Measurements from ENCODE around the gene ANXA6.
A peak's percentile ranks its signal among the peaks of the same experiment; 100 is the strongest.

The ANXA6 gene

DNA sequence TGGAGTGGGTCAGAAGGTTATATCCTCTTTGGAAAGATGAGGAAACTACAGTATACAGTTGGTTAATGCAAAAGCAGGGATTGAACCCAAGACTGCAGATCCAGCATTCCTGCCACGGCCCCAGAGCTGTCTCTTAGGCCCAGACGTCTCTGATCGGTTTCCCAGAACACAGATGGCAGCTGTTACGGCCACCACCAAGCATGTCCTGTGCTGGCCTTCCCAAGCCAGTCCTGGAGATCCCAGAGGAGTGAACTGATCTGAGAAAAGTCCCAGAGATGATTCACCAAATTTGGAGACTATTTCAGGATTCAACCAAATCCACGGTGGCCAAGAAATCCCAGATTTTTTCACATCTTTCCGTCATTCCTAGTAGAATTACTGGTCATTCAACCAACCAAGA is 96.8 kb downstream of the ANXA6 start:
- no peak for DNase-seq

DNA sequence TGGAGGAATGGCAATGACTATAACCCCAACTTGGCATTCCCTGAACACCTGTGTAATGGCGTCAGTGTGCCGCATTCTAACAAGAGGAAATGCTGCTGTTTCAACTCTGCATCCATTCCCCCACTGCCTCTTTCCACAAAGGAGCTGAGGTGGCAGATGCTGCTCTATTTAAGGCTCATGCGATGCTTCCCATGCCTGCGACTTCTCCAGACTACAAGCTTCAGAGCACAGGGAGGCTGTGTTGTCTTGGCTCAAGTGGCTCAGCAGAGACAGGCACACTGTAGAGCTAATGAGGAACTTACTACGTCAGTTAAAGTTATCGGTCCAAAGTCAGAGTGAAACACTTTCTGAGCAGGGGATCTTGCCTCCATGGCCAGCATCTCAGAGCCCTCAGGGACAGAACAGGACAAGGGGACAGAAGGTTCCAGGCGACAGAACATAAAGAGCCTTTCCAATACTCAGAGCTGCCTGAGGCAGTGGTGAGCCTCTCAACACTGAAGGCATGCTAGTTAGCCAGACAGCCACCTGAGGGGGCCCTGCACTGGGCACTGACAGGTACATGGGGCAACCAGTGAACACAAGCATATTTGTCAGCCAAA is 98.6 kb downstream of the ANXA6 start:
- no peak for DNase-seq

DNA sequence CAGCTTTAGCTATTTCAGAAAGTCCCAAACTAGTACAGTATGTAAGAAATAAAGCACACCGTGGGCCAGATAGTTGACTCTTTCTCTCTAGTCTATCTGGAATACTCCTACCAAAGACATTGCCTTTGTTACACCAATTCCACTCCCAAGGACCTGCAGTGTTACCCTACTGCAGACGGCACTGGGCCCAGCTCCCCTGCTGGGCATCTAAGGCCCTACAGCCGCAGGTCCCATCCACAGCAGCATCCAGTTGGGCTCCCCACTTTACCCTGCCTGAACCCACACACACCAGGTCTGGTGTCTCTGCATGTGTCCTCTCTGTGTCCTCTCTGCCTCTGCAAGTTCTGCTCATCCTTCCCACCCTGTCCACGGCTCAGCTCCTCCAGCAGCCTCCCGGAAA is 99.3 kb downstream of the ANXA6 start:
- DNase-seq = no peak

DNA sequence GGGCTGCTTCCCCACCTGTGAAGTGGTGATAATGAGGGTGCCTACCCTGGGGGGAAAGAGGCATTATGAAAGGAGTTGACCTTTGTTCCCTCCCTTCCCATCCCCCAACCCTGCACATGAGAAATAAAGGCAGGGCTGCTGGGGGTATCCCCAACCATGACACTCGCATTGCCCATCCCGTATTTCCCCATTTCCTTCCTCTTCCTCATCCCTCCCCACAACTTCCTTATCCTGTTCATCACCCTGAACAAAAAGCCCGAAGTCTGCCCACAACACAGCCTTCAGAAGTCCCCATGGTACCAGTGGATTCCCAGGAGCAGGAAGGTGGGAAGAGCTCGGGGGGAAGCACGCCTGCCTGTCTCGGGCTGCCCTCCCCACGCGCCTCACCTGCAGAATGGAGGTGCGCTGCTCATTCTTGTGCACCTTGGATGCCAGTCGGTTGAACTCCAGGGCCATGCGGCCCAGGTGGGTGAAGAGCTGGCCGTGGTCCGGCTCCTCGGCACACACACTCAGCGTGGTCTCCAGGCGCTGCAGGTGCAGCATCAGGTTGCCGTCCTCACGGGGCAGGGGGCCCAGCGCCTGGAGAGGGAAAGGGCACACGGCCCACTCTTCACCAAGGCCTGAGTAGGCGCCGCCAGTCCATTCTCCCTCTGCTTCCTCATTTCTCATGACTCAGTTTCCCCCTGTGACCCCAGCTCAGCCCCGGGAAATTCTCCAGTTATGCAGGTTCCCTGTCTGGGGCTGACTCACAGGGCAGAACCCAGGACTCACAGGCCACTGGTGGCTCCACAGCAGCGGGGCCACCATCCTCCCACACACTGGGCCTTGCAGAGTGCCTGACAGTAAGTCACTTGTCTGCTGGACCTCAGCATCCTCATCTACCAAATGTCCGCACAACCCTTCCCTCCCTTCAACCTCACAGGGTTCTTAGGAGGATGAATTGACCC is 100.9 kb downstream of the ANXA6 start:
- no peak for DNase-seq

DNA sequence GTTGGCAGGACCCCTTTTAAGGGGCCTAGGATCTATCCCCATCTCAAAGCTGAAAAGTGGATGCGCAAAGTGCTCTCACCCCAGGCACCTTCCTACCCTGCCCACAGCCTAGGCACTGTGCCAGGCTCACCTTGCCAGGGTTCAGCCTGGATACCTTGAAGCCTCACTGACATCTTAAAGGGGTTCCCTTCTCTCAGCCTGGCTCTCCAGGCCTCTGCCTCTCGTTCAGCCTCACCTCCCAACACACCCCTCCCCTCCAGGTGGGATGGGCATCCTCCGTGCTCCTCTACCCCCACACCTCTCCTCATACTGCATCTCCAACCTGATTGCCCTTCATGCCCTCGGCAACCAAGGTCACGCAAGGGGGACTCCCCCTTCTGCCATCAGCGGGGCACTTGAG is 102.2 kb downstream of the ANXA6 start:
- no peak for DNase-seq

DNA sequence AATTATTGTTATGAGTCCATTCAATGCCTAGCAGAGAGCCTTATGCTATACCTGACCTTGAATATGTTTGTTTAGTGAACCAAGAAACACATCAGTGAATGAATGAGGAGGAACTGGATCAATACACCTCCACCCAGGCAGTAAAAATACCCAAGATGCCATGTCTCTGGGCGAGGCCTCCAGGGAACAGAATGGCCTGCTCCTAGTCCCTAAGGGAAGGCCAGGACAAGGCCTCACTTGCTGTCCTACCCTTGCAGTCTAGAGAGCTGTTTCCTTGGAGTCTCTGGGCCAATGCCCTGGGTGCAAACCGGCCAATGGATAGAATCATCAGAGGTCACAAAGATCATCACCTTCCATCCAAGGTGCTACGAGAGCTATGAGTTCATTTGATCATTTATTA is 102.9 kb downstream of the ANXA6 start:
- DNase-seq = no peak

DNA sequence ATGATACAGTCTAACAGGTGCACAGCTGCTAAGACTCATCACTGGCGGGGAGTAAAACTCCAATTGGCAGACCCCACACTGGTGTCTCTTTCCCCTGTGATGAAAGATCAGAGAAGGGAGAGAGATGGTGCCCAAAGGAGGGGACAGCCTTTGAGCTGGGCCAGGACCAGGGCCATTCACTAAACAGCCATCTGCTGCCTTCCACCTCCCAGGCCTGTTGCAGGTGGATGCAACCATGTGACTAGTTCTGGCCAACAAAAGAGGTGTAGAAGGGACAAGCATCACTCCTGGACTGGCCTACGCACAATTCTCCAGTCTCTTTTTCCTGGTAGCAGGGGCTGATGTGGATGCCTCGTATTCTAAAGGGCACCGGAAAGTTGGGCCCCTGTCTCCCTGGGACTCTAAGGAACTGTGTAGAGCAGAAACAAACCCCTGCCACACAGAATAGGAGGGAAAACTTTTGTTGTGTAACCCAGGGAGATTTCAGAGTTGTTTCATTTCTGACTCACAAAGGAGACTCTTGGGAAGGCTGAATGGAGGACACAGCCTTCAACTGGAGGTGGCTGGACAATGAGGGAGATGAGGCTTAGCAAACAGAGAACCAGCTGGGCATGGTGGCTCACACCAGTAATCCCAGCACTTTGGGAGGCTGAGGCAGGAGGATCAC is 103.7 kb downstream of the ANXA6 start:
- DNase-seq = no peak

DNA sequence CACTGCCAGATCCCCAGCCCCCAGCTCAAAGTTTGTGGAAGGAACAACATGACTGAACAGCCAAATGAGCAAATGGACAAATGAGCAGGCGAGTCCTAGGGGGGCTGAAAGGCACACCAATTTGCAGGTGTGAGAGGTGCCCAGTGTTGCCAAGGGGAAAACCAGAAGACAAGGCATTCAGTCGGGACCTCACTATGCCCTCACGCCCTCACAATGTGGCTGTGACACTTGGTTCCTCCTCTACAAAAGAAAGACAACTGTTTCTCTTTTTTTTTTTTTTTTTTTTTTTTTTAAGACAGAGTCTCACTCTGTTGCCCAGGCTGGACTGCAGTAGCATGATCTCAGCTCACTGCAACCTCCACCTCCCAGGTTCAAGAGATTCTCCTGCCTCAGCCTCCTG is 104.7 kb downstream of the ANXA6 start:
- DNase-seq = no peak

DNA sequence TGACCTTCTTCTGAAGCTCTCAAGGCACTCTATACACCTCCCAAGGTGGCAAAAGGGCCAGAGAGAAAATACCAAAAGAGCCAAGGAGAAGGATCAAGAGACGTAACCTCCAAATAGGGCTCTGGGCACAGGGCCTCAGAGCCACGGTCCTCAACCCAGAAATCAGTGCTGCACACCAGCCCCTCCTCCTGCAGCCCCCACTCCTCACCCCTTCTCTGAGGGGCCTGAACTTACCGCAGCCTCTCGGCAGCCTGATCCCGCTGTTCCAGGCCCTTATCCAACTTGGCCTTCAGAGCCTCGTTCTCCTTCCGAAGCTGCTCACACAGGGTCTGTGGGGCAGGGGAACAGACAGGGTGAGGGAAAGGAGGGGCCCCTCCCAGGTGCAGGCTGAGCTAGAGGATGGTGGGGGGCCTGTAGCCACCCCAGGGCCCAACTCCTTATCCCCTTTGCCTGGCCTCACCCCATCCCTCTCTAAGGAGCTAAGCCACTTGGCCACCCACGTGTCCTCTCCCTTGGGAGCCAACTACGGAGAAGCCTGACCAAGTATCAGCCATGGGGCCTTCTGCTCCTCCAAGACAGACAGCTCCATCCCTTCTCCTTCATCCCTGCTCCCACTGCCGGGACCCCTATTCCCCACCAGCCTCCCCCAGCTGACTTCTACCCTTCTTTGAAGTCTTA is 105.5 kb downstream of the ANXA6 start:
- DNase-seq = no peak

DNA sequence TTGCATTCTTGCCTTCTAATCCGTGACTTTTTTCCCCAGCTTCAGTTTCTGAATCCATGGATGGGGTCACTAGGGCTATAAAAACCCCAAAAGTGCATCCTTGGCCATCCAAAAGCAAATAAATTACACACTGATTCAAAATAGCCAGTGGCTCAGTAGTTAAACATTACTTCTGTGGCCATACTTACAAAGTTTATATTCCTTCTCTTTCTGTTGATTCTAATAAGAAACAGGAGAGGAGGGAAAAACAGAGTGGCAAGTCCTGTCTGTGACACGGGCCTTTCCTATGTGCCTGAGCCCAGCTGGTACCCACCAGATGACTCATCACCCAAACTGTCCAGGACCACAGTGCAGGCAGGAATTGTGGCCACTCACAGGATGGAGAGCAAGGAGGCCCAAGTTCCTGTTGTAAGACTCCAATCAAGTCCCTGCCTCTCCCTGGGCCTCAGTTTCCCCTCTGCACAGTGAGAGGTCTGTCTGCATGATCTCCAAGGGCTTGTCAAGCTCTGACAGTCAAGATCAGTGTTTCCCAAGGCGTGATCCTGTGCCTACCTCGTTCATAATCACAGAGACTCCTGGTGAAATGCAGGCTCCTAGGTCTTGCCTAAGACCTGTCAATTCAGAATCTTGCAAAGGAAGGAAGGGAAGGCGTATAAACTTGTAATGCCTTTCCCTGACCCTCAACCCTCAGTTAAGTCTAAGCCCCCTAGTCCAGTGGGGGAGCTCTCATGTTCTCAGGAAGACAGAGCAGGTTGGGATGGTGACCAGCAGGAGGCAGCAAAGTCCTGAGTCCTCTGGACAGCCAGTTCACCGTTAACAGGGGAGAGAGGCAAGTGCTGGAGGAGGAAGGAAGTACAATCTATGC is 106.3 kb downstream of the ANXA6 start:
- peak; percentile 76 for DNase-seq

Measured in CD4-positive, alpha-beta T cell treated with Interleukin-12 subunit alpha and Interleukin-12 subunit beta, for 1 hour (primary cell).